ENCODE measurements around the gene MYORG.

Gene MYORG

DNA sequence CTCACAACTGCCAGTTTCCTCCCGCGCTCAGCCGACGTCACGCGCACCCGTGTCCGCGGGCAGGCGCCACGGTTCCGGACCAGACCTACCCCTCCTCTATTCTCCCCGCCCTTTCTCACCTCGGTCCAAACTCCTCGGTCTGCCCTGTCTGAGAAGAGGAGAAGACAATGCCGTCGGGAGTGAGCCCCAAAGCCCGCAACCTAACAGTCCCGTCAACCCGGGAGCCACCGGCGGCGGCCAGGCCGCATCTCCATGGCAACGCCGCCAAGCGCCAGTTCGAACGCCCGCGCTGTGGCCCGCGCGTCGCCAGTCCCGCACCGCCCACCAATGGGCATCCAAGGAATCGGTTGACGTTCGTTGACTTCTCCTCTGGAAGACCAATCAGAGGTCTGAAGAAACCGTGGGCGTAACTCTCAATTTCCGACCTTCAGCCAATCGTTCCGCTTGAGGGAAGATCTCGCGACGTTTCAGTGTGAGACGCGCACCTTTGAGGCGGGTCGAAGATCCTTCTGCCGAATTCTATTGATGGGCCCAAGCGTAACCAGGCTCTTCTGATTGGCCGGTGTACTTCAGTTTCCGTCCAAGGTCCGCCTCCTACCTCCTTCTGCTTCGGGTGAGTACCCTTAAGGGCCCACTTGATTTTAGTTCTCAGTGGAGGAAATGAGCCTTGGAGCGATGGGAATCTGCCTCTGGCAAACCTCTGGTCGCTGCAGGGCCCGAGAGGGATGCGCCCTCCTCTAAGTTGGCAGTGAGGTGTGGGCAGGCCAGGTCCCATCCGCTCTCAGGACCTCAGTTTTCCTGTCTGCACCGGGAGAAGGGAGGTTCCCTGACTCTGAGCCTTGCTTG lies 47.5 kb downstream of the MYORG start, which contains the start of the genes KIF24 and NUDT2:
TSS of gene KIF24 (minus strand) at position 282 of the 846 bp plus-strand sequence. CDS start 17,922 bp downstream, outside the sequence.
TSS of gene NUDT2 (plus strand) at position 583 of the 846 bp plus-strand sequence. CDS start 9,471 bp downstream, outside the sequence.
- peak; percentile 98 for TF ChIP-seq ZFX (IDR thresholded peaks at IDR 0.05)
- TF ChIP-seq, protein P1, sequence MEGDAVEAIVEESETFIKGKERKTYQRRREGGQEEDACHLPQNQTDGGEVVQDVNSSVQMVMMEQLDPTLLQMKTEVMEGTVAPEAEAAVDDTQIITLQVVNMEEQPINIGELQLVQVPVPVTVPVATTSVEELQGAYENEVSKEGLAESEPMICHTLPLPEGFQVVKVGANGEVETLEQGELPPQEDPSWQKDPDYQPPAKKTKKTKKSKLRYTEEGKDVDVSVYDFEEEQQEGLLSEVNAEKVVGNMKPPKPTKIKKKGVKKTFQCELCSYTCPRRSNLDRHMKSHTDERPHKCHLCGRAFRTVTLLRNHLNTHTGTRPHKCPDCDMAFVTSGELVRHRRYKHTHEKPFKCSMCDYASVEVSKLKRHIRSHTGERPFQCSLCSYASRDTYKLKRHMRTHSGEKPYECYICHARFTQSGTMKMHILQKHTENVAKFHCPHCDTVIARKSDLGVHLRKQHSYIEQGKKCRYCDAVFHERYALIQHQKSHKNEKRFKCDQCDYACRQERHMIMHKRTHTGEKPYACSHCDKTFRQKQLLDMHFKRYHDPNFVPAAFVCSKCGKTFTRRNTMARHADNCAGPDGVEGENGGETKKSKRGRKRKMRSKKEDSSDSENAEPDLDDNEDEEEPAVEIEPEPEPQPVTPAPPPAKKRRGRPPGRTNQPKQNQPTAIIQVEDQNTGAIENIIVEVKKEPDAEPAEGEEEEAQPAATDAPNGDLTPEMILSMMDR (conservative IDR thresholded peaks at IDR 0.05) = no peak
- peak within 1 kb of the TSS; percentile 79 for H3K27ac ChIP-seq

DNA sequence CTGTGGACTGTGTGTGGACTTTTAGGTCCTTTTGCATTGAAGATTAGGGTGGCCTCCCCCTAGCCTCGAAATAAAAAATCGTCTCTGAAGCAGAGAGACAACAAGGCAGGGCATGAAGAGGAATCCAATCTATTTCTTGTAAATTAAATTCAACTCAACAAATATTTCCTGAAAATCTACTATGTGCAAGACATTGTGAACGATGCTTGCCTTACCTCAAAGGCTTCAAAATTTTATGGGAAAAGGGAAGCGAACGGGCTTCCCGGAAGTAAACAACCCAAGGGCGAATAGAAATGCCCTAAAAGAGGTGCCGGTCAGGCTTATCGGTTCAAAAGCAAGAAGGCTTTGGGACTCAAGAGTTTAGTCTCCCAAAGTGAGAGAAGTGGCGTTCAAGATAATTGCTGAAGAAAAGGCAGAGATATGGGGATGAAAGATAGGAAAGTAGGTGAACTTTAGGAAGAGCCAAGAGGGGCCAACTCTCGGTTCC lies 48.2 kb downstream of the MYORG start:
- peak overlapping the region; percentile 79 for H3K27ac ChIP-seq
- TF ChIP-seq ZFX (IDR thresholded peaks at IDR 0.05) = no peak
- TF ChIP-seq, protein P1 (conservative IDR thresholded peaks at IDR 0.05) = no peak

DNA sequence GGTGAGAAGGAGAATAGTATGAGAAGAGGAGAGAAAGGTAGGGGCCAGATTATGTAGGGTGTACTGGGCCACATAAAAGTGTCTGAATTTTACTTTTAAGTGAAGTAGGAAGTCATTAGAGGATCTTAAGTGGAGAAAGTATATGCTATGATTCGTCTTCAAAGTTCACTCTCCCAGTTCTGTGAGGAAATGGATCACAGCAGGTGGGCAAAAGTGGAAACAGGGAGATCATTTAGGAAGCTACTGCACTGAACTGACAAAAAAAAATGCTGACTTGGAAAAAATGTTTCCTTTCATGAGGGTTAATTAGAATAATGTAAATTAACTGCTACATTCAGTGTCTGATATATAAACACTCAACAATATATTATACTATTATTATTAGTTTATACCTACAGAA lies 50.0 kb downstream of the MYORG start:
- TF ChIP-seq, protein P1 (conservative IDR thresholded peaks at IDR 0.05) = no peak
- TF ChIP-seq ZFX (IDR thresholded peaks at IDR 0.05) = no peak
- no peak overlapping the region for H3K27ac ChIP-seq

DNA sequence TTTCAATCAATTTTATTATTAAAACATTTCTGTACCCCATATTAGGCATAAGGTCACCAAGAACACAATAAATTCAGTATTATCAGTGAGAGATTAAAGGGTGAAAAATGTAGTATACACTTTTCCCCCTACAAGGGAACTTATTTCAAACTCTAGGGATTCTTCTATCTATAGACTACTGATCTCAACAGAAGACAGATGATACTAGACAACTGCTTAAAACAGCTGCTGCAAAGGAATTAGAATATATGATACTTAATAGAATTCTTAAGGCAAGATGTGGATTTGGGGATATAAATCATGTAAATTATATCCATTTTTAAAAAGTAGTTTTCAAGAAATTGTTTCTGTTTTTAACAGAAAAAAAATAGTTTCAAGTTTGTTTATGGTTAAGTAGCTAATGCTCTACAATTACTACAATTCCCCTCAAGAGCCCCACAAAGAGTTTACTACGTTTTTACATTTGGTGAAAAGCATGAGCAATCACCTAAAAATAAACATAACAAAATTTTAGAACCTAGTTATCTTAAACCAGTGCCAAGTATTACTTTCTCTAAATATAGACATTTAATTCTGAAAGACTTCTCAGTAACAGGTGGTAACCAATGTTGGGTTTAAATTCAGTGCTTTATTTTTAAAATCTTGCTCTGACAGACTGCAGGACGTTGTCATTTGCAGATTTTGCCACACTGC lies 53.7 kb downstream of the MYORG start:
- no peak overlapping the region for H3K27ac ChIP-seq
- TF ChIP-seq, protein P1 (conservative IDR thresholded peaks at IDR 0.05) = no peak
- no peak for TF ChIP-seq ZFX (IDR thresholded peaks at IDR 0.05)

DNA sequence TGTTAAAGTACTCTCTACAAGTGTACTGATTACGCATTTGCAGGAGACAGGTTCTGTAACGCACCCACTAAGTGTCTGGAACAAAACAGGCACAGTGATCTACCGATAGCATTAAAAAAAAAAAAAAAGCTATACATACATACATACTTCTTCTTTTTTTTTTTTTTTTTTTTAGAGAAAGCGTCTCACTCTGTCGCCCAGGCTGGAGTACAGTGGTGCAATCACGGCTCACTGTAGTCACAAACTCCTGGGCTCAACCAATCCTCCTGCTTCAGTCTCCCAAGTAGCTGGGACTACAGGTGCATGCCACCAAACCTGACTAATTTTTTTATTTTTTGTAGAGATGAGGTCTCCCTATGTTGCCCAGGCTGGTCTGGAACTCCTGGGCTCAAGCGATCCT lies 55.2 kb downstream of the MYORG start:
- no peak overlapping the region for H3K27ac ChIP-seq
- TF ChIP-seq ZFX (IDR thresholded peaks at IDR 0.05) = no peak
- TF ChIP-seq, protein P1 (conservative IDR thresholded peaks at IDR 0.05) = no peak

DNA sequence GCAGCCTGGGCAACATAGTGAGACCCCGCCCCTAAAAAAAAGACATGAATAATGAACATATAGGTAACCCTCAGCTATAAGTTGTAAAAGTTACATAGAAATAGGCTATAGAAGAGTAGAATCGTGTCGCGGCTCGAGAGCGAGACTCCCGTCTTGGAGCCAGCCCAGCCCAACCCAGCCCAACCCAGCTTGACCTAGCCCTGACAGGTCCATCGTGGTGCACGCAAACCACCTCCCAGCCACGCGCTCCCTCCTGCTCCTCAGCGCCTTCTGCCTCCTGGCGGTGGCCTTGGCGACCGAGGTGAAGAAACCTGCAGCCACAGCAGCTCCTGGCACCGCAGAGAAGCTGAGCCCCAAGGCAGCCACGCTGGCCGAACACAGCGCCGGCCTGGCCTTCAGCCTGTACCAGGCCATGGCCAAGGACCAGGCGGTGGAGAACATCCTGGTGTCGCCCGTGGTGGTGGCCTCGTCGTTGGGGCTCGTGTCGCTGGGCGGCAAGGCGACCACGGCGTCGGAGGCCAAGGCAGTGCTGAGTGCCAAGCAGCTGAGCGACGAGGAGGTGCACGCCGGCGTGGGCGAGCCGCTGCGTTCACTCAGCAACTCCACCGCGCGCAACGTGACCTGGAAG lies 58.4 kb downstream of the MYORG start:
- TF ChIP-seq ZFX (IDR thresholded peaks at IDR 0.05) = no peak
- TF ChIP-seq, protein P1 (conservative IDR thresholded peaks at IDR 0.05) = no peak
- no peak overlapping the region for H3K27ac ChIP-seq
